Endodermal cell (in vitro differentiated cells): ENCODE results near the gene FAM221B. TPM values are rescaled to one million over a fixed set of nuclear protein-coding genes. Genes with fewer than 3 reads are reported as not detected.

Source experiments
- DNase-seq: peaks from one replicate; pipeline ENCODE4 v3.0.0-alpha.2; 2017
- H3K27ac ChIP-seq: 2 replicates; pipeline ENCODE4 v1.5.1; 2013; ENCODE audit warnings: mild to moderate bottlenecking, low read depth, low read length, moderate library complexity
- H3K27me3 ChIP-seq: 2 replicates; pipeline ENCODE4 v1.6.1; 2013; ENCODE audit warnings: mild to moderate bottlenecking, low read length, moderate library complexity; ENCODE audit not compliant: insufficient read depth, control insufficient read depth, poor library complexity, severe bottlenecking
- H3K36me3 ChIP-seq: 2 replicates; pipeline ENCODE4 v1.7.0; 2013; ENCODE audit warnings: mild to moderate bottlenecking, low read length, moderate library complexity; ENCODE audit not compliant: control insufficient read depth, insufficient read depth
- H3K4me1 ChIP-seq: one replicate; pipeline ENCODE4 v1.7.0; 2013; ENCODE audit warnings: low read length; ENCODE audit not compliant: control insufficient read depth, insufficient read depth
- H3K4me3 ChIP-seq: 2 replicates; pipeline ENCODE4 v1.5.1; 2013; ENCODE audit warnings: mild to moderate bottlenecking, low read length, moderate library complexity
- H3K9ac ChIP-seq: 2 replicates; pipeline ENCODE4 v1.6.1; 2013; ENCODE audit warnings: mild to moderate bottlenecking, low read length, moderate library complexity; ENCODE audit not compliant: poor library complexity, severe bottlenecking; ENCODE audit errors: extremely low read depth
- H3K9me3 ChIP-seq: 2 replicates; pipeline ENCODE4 v1.6.1; 2013; ENCODE audit warnings: mild to moderate bottlenecking, low read length, moderate library complexity; ENCODE audit not compliant: control insufficient read depth
- H3K27ac Mint-ChIP-seq: 2 replicates; pipeline ENCODE4 v1.8.0; 2020; ENCODE audit warnings: mixed read lengths
- H3K27me3 Mint-ChIP-seq: 2 replicates; pipeline ENCODE4 v1.8.0; 2021; ENCODE audit warnings: mild to moderate bottlenecking, mixed read lengths; ENCODE audit not compliant: insufficient read depth
- H3K36me3 Mint-ChIP-seq: 2 replicates; pipeline ENCODE4 v1.8.0; 2020; ENCODE audit warnings: low read depth, mixed read lengths
- H3K4me1 Mint-ChIP-seq: 2 replicates; pipeline ENCODE4 v1.8.0; 2020; ENCODE audit warnings: mixed read lengths
- H3K4me3 Mint-ChIP-seq: 2 replicates; pipeline ENCODE4 v1.8.0; 2020; ENCODE audit warnings: mild to moderate bottlenecking, moderate library complexity, mixed read lengths
- H3K9me3 Mint-ChIP-seq: 2 replicates; pipeline ENCODE4 v1.8.0; 2020; ENCODE audit warnings: mild to moderate bottlenecking, mixed read lengths
- CTCF ChIP-seq: fragments of 200-600 bp; sonication (generic); conservative IDR thresholded peaks from 2 replicates; pipeline ENCODE4 v1.5.0; 2021; ENCODE audit warnings: antibody characterized with exemption, mild to moderate bottlenecking
- WGBS, 2 experiments: methylation state at CpG; one replicate each; pipeline versions ENCODE4 v1.1.5 to v1.1.7; 2013; ENCODE audit warnings: missing lambda C conversion rate in 2 of 2, mixed read lengths in 1 of 2; ENCODE audit not compliant: insufficient coverage in 1 of 2, insufficient read length in 1 of 2; 5-methylcytosine and 5-hydroxymethylcytosine counted together
- total RNA-seq, 2 donors: library from RNA; stranded (reverse); fragmentation: NEBNext Ultra II Directional in 1 of 2; extraction: Animal tissue kit (Norgen Biotek cat#: 25700) in 1 of 2; gene quantifications; 2 replicates in 1 of 2; 3 replicates in 1 of 2; pipeline ENCODE4 v1.2.1, GENCODE V29; 2021

FAM221B gene
- total RNA-seq, 2 donors from 2014 or later = 0.22 TPM; not detected in 1

DNA sequence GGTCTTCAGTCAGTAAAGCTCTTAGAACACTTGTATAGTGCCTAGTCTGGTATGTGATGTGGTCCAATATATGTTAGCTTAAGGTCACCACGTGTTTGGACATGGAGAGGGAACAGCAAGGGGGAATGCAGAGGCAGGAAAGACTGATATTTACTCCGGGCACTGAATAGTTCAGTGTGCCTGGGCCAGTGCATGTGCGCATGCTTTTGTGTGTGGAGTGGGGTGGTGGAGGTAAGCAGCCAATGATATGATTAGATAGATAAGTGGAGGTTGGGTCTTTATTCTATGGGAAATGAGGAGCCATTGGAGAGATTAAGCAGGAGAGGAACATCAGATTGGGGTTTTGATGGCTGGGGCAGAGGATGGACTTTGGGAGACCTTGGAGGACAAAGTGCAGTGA, 27.7 kb upstream of the FAM221B start:
- Mint-ChIP-seq H3K4me3 (no peak overlapping the region), H3K27me3 (peaks cover 25% of the 10 kb centered on the region), H3K36me3 (no peaks in the 10 kb centered on the region), H3K27ac (no peak overlapping the region), H3K9me3 (no peaks in the 10 kb centered on the region), H3K4me1 (peaks cover 3% of the 10 kb centered on the region)
- Histone ChIP-seq H3K27ac (no peak overlapping the region), H3K9me3 (no peaks in the 10 kb centered on the region), H3K36me3 (no peaks in the 10 kb centered on the region), H3K4me3 (no peak overlapping the region), H3K9ac (no peak overlapping the region), H3K27me3 (peaks cover 5% of the 10 kb centered on the region), H3K4me1 (no peaks in the 10 kb centered on the region)
- 80% methylated on average over 2 to 3 of the region's 3 CpGs for WGBS, 2 experiments
- TF ChIP-seq CTCF = no peak
- DNase-seq = no peak

DNA sequence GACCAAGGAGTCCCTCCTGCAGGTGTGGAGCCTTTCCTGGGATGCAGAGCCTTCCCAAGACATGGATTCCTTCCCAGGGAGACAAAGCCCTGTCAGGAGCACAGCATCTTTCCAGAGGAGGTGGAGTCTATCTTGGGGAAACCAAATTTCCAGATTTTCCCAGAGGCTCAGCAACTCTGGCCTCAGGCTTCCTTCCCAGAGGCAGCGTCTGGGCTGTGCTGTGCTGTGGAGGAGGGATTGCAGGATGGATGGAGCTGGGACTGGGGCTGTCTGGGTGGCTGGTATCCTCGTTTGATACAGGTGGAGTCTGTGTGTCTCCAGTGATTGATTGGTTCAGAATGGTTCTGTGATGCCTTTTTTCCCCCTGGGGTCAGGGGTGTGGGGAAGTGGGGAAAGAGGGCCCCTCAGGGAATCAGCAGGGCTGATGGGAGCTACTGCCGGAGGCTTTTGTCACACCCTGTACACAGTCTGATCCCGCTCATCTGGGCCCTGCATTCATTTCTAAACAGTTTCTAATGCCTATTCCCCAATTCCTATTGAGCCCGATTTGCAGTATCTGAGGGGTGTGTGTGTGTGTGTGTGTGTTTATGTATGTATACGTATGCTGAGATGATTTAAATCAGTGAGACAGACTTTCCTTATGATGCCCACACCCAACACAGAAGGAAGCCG, 25.7 kb upstream of the FAM221B start:
- H3K4me1 Mint-ChIP-seq = peaks cover 3% of the 10 kb centered on the region
- DNase-seq = peak; percentile 26
- WGBS, 2 experiments = 87 to 100% methylated on average over 2 to 7 of the region's 7 CpGs
- no peak overlapping the region for H3K4me3 Mint-ChIP-seq
- H3K9me3 Mint-ChIP-seq = no peaks in the 10 kb centered on the region
- Histone ChIP-seq H3K9ac (no peak overlapping the region), H3K4me1 (no peaks in the 10 kb centered on the region), H3K36me3 (no peaks in the 10 kb centered on the region), H3K4me3 (no peak overlapping the region), H3K9me3 (no peaks in the 10 kb centered on the region), H3K27me3 (no peaks in the 10 kb centered on the region), H3K27ac (no peak overlapping the region)
- peaks cover 7% of the 10 kb centered on the region for H3K27me3 Mint-ChIP-seq
- H3K36me3 Mint-ChIP-seq = no peaks in the 10 kb centered on the region
- no peak for TF ChIP-seq CTCF
- H3K27ac Mint-ChIP-seq = no peak overlapping the region

DNA sequence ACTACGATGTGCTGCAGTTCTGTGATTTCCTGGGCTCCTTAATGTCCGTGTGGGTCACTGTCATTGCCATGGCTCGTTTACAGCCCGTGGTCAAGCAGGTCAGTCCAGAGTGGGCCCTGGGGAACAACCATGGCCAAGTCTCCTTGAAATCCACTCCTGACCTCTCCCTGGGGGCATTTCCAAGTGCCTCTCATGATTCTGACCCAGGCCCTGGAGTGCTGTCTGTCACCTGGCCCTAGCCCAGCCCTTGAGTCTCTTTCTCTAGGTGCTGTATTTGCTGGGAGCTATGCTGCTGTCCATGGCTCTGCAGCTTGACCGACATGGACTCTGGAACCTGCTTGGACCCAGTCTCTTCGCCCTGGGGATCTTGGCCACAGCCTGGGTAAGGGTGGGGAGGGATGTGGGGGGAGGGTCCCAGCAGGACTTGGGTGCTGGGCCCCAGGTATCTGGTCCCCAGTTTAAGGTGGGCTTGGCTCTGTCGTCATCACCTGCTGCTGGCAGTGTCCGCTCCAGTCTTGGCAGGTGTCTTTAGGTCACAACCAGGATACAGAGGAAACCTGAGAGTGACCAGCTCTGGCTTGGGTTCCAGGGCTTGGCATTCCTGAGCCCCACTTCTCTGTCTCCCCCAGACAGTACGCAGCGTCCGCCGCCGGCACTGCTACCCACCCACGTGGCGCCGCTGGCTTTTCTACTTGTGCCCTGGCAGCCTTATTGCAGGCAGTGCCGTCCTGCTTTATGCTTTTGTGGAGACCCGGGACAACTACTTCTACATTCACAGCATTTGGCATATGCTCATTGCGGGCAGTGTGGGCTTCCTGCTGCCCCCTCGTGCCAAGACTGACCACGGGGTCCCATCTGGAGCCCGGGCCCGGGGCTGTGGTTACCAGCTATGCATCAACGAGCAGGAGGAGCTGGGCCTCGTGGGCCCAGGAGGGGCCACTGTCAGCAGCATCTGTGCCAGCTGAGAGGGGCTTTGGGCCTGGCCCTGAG, 24.6 kb upstream of the FAM221B start:
- H3K36me3 Mint-ChIP-seq = no peaks in the 10 kb centered on the region
- H3K9me3 Mint-ChIP-seq = no peaks in the 10 kb centered on the region
- no peak for TF ChIP-seq CTCF
- Histone ChIP-seq H3K4me1 (no peaks in the 10 kb centered on the region), H3K9ac (no peak overlapping the region), H3K27ac (no peak overlapping the region), H3K27me3 (peaks cover 3% of the 10 kb centered on the region), H3K36me3 (no peaks in the 10 kb centered on the region), H3K4me3 (no peak overlapping the region), H3K9me3 (no peaks in the 10 kb centered on the region)
- peak; percentile 30 for DNase-seq
- no peaks in the 10 kb centered on the region for H3K4me1 Mint-ChIP-seq
- peaks cover 4% of the 10 kb centered on the region for H3K27me3 Mint-ChIP-seq
- WGBS, 2 experiments = 94 to 100% methylated on average over 7 to 25 of the region's 25 CpGs
- no peak overlapping the region for H3K4me3 Mint-ChIP-seq
- no peak overlapping the region for H3K27ac Mint-ChIP-seq
